Peyer's patch (tissue), 4 donors: ENCODE data around the gene GLDC.

Experiments used
- POLR2A ChIP-seq, 2 donors: fragments of 450-650 bp; IDR thresholded peaks; one replicate each; pipeline ENCODE4 v1.5.1; 2017; ENCODE audit warnings: antibody characterized with exemption in 2 of 2, mild to moderate bottlenecking in 2 of 2, moderate library complexity in 2 of 2
- TF ChIP-seq, protein P1 (sequence below), 6 experiments: fragments of 450-650 bp in 4 of 6; fragments of 200-600 bp in 2 of 6; sonication (generic) in 1 of 6; IDR thresholded peaks; one replicate each; pipeline ENCODE4 v1.5.1; 2017 to 2019; ENCODE audit warnings: antibody characterized with exemption in 6 of 6, mild to moderate bottlenecking in 3 of 6, moderate library complexity in 1 of 6

GRCh38 chr9:6687180-6687579 is 41.7 kb upstream of the GLDC start:
- TF ChIP-seq, protein P1, sequence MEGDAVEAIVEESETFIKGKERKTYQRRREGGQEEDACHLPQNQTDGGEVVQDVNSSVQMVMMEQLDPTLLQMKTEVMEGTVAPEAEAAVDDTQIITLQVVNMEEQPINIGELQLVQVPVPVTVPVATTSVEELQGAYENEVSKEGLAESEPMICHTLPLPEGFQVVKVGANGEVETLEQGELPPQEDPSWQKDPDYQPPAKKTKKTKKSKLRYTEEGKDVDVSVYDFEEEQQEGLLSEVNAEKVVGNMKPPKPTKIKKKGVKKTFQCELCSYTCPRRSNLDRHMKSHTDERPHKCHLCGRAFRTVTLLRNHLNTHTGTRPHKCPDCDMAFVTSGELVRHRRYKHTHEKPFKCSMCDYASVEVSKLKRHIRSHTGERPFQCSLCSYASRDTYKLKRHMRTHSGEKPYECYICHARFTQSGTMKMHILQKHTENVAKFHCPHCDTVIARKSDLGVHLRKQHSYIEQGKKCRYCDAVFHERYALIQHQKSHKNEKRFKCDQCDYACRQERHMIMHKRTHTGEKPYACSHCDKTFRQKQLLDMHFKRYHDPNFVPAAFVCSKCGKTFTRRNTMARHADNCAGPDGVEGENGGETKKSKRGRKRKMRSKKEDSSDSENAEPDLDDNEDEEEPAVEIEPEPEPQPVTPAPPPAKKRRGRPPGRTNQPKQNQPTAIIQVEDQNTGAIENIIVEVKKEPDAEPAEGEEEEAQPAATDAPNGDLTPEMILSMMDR (IDR thresholded peaks at IDR 0.05), result no peak
- TF ChIP-seq POLR2A (IDR thresholded peaks at IDR 0.05), result no peak
